HEK293 (cell line): ENCODE measurements around the gene DNMT3L.

Experiments used
- HOXA7 ChIP-seq: sonication (generic); formaldehyde crosslinking; IDR thresholded peaks from 2 replicates; pipeline ENCODE4 v1.8.1; 2022; ENCODE audit warnings: missing genetic modification reagents, borderline replicate concordance
- PRDM1 ChIP-seq: fragments of 450-650 bp; formaldehyde crosslinking; IDR thresholded peaks from 2 replicates; pipeline ENCODE4; 2016; ENCODE audit warnings: missing biosample characterization, missing genetic modification characterization
- PRDM4 ChIP-seq: fragments of 450-650 bp; formaldehyde crosslinking; IDR thresholded peaks from 2 replicates; pipeline ENCODE4 v1.5.1; 2017; ENCODE audit warnings: missing biosample characterization, missing genetic modification characterization
- SP3 ChIP-seq: fragments of 450-650 bp; formaldehyde crosslinking; IDR thresholded peaks from 2 replicates; pipeline ENCODE4 v1.5.1; 2016; ENCODE audit warnings: missing biosample characterization, missing genetic modification characterization
- YY2 ChIP-seq: fragments of 450-650 bp; formaldehyde crosslinking; IDR thresholded peaks from 2 replicates; pipeline ENCODE4 v1.5.1; 2016; ENCODE audit warnings: missing biosample characterization, missing genetic modification characterization
- ZBTB10 ChIP-seq: fragments of 450-650 bp; formaldehyde crosslinking; IDR thresholded peaks from 2 replicates; pipeline ENCODE4 v1.5.1; 2016; ENCODE audit warnings: missing biosample characterization, missing genetic modification characterization
- ZBTB11 ChIP-seq: fragments of 450-650 bp; formaldehyde crosslinking; conservative IDR thresholded peaks from 2 replicates; pipeline ENCODE4 v1.5.1; 2016; ENCODE audit warnings: low read depth, missing biosample characterization, missing genetic modification characterization
- ZBTB48 ChIP-seq: fragments of 450-650 bp; formaldehyde crosslinking; IDR thresholded peaks from 2 replicates; pipeline ENCODE4 v1.5.1; 2016; ENCODE audit warnings: missing biosample characterization, missing genetic modification characterization
- ZBTB6 ChIP-seq: fragments of 450-650 bp; formaldehyde crosslinking; IDR thresholded peaks from 2 replicates; pipeline ENCODE4 v1.5.1; 2017; ENCODE audit warnings: missing biosample characterization, missing genetic modification characterization
- ZFHX2 ChIP-seq: fragments of 450-650 bp; formaldehyde crosslinking; conservative IDR thresholded peaks from 2 replicates; pipeline ENCODE4 v1.5.1; 2016; ENCODE audit warnings: missing biosample characterization, missing genetic modification characterization
- ZNF10 ChIP-seq: fragments of 450-650 bp; formaldehyde crosslinking; IDR thresholded peaks from 2 replicates; pipeline ENCODE4 v1.5.1; 2017; ENCODE audit warnings: missing biosample characterization, missing genetic modification characterization
- ZNF138 ChIP-seq: fragments of 450-650 bp; formaldehyde crosslinking; IDR thresholded peaks from 2 replicates; pipeline ENCODE4 v1.5.1; 2016; ENCODE audit warnings: missing biosample characterization, missing genetic modification characterization, borderline replicate concordance
- ZNF146 ChIP-seq: fragments of 450-650 bp; formaldehyde crosslinking; IDR thresholded peaks from 2 replicates; pipeline ENCODE4 v1.5.1; 2016; ENCODE audit warnings: missing biosample characterization, missing genetic modification characterization
- ZNF16 ChIP-seq: fragments of 450-650 bp; formaldehyde crosslinking; IDR thresholded peaks from 2 replicates; pipeline ENCODE4 v1.5.1; 2016; ENCODE audit warnings: low read depth, missing biosample characterization, missing genetic modification characterization
- ZNF426 ChIP-seq: fragments of 450-650 bp; formaldehyde crosslinking; IDR thresholded peaks from 2 replicates; pipeline ENCODE4 v1.5.1; 2017; ENCODE audit warnings: missing biosample characterization, missing genetic modification characterization, mild to moderate bottlenecking, inconsistent platforms, moderate library complexity
- ZNF48 ChIP-seq: fragments of 450-650 bp; formaldehyde crosslinking; IDR thresholded peaks from 2 replicates; pipeline ENCODE4 v1.5.1; 2016; ENCODE audit warnings: missing biosample characterization, missing genetic modification characterization
- ZNF501 ChIP-seq: fragments of 450-650 bp; formaldehyde crosslinking; IDR thresholded peaks from 2 replicates; pipeline ENCODE4 v1.5.1; 2016; ENCODE audit warnings: missing biosample characterization, missing genetic modification characterization
- ZNF510 ChIP-seq: fragments of 450-650 bp; formaldehyde crosslinking; IDR thresholded peaks from 2 replicates; pipeline ENCODE4 v1.5.1; 2018; ENCODE audit warnings: mild to moderate bottlenecking, missing genetic modification characterization, missing biosample characterization; ENCODE audit not compliant: insufficient replicate concordance
- ZNF514 ChIP-seq: fragments of 450-650 bp; formaldehyde crosslinking; IDR thresholded peaks from 2 replicates; pipeline ENCODE4 v1.5.1; 2016; ENCODE audit warnings: missing biosample characterization, missing genetic modification characterization
- ZNF558 ChIP-seq: fragments of 450-650 bp; formaldehyde crosslinking; IDR thresholded peaks from 2 replicates; pipeline ENCODE4 v1.5.1; 2016; ENCODE audit warnings: missing biosample characterization, missing genetic modification characterization
- ZNF580 ChIP-seq: fragments of 450-650 bp; formaldehyde crosslinking; IDR thresholded peaks from 2 replicates; pipeline ENCODE4 v1.5.1; 2016; ENCODE audit warnings: missing biosample characterization, missing genetic modification characterization
- ZNF621 ChIP-seq: fragments of 450-650 bp; formaldehyde crosslinking; IDR thresholded peaks from 2 replicates; pipeline ENCODE4 v1.5.1; 2017; ENCODE audit warnings: missing biosample characterization, missing genetic modification characterization
- ZNF623 ChIP-seq: fragments of 450-650 bp; formaldehyde crosslinking; IDR thresholded peaks from 2 replicates; pipeline ENCODE4 v1.5.1; 2016; ENCODE audit warnings: missing biosample characterization, missing genetic modification characterization
- ZNF629 ChIP-seq: fragments of 450-650 bp; formaldehyde crosslinking; IDR thresholded peaks from 2 replicates; pipeline ENCODE4 v1.5.1; 2017; ENCODE audit warnings: missing biosample characterization, missing genetic modification characterization
- ZNF701 ChIP-seq: fragments of 450-650 bp; formaldehyde crosslinking; IDR thresholded peaks from 2 replicates; pipeline ENCODE4 v1.5.1; 2016; ENCODE audit warnings: missing biosample characterization, missing genetic modification characterization
- ZNF768 ChIP-seq: fragments of 450-650 bp; formaldehyde crosslinking; IDR thresholded peaks from 2 replicates; pipeline ENCODE4 v1.5.1; 2018; ENCODE audit warnings: missing biosample characterization, mild to moderate bottlenecking, missing genetic modification characterization
- ZNF785 ChIP-seq: fragments of 450-650 bp; formaldehyde crosslinking; IDR thresholded peaks from 2 replicates; pipeline ENCODE4 v1.5.1; 2016; ENCODE audit warnings: missing biosample characterization, missing genetic modification characterization
- ZSCAN18 ChIP-seq: fragments of 450-650 bp; formaldehyde crosslinking; IDR thresholded peaks from 2 replicates; pipeline ENCODE4 v1.5.1; 2016; ENCODE audit warnings: missing biosample characterization, missing genetic modification characterization
- ZSCAN23 ChIP-seq: fragments of 450-650 bp; formaldehyde crosslinking; IDR thresholded peaks from 2 replicates; pipeline ENCODE4 v1.5.1; 2016; ENCODE audit warnings: missing biosample characterization, missing genetic modification characterization

Gene DNMT3L

GRCh38 chr21:44291936-44292811, 30.5 kb upstream of the DNMT3L start (continued):
- TF ChIP-seq ZNF426 (no peak), ZNF10 (tag by site-specific recombination) (no peak), ZNF146 (tag by site-specific recombination) (no peak), ZSCAN23 (tag by site-specific recombination) (no peak), ZNF629 (tag by site-specific recombination) (no peak), ZBTB48 (tag by site-specific recombination) (no peak), ZNF138 (tag by site-specific recombination) (no peak), ZNF48 (tag by site-specific recombination) (no peak), ZNF558 (no peak), ZNF701 (tag by site-specific recombination) (no peak), HOXA7 (CRISPR knock-in tag) (no peak), ZNF621 (tag by site-specific recombination) (no peak), ZFHX2 (tag by site-specific recombination) (no peak), SP3 (tag by site-specific recombination) (peak; percentile 61), ZBTB11 (tag by site-specific recombination) (no peak), ZNF501 (tag by site-specific recombination) (no peak), ZNF580 (tag by site-specific recombination) (no peak), ZNF16 (tag by site-specific recombination) (no peak), ZNF623 (tag by site-specific recombination) (no peak), PRDM4 (tag by site-specific recombination) (no peak), ZNF768 (tag by site-specific recombination) (no peak), ZSCAN18 (no peak), ZBTB6 (tag by site-specific recombination) (no peak), ZNF510 (tag by site-specific recombination) (no peak), YY2 (tag by site-specific recombination) (no peak), PRDM1 (tag by site-specific recombination) (no peak), ZBTB10 (no peak; the same call in 1 of the 2 replicates), ZNF785 (tag by site-specific recombination) (no peak), ZNF514 (no peak)
